ENCODE data around the gene SGO2.
A peak's percentile ranks its signal among the peaks of the same experiment; 100 is the strongest.

Gene SGO2

GRCh38 chr2:200525882-200526651 is at the start of gene SGO2:
TSS of gene SGO2 (plus strand) at chr2:200526207. CDS start at chr2:200532976, 6,769 bp downstream.
- DNase-seq (ENCODE audit: low read depth) = peak; percentile 91

- no peak for DNase-seq (ENCODE audit: low read depth)
Observed at GRCh38 chr2:200476836-200477235, 49.2 kb upstream of the SGO2 start.

GRCh38 chr2:200477667-200478131 is 48.3 kb upstream of the SGO2 start:
- DNase-seq (ENCODE audit: low read depth) = no peak

DNA sequence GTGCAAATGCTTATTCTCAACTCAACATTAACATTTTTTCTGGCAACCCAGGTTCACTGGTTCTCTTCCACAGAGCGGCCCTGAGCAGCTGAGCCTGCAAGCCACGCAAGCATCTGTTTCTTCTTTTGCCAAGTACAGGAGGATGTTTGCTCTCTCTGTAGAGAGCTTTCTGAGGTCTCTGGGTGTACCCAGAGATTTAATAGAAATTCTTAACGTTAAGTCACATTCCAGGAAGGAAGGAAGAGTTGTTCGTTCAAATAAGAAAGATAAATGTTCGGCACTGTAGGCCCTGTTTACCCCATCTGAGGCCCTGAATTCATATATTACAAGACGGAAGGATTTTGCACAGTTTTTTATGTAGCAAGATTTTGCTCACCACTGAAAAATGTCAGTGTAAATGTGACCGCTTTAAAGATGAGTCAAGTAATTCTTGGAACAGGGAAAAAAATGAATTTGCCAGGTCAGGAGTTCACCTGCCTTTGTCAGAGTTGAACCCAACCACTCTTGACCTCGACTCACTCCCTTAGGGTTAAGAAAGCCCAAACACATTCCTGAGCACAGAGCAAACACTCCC is 46.2 kb upstream of the SGO2 start:
- DNase-seq (ENCODE audit: low read depth) = no peak

DNA sequence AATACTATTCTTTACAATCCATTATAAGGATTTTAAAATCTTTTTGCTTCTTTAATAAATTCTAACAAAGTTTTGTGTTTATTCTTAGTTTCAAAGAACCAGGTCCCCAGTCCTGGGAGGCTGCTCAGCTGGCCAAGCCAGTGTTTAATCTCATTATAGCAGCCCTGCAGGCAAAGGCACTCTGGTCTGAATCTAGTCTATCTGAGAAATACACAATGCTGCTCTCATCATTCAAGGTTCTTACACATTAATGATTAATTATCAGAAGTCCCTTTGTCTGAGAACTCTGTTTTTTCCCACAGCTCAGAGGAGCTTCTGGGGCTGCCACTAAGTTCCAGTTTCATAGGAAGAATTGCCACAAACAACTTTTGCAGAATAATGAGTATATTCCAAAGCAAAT is 43.8 kb upstream of the SGO2 start:
- no peak for DNase-seq (ENCODE audit: low read depth)

- DNase-seq (ENCODE audit: low read depth) = no peak
Observed at GRCh38 chr2:200483729-200484198, 42.2 kb upstream of the SGO2 start.

DNA sequence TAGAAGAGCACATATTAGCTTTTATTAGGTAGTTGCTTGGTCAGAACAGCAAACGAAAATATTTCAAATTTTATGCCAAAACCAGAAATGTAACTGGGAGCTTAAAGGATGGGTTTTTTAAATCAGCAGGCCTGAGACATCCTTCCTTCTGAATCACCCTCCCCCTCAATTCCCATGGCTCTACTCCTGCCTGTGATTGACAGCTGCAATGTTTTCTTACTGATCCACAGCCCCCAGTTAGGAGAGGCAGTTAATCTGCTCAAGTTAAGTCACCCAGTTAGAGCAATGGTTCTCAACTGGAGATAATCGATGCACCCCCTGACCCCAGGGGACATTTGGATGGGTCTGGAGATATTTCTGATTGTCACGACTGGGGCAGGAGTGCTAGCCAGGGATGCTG is 41.1 kb upstream of the SGO2 start:
- no peak for DNase-seq (ENCODE audit: low read depth)

DNA sequence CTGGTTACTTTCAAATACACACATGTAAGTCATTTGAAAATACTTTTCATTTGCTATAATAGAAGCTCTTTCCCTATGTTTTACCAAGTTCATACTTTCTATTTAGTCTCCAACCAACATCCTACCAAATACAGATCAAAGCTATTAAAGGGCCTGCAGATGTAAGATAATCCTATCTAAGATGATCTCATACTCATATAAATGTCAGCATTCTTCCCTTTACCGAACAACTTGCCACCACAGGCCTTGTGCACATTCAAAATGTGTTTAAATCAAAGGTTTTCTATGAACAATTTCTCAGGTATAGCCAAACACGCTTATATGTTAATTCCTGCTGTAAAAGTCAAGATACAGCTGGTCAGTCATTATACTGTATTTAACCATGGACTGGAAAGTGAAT is 39.5 kb upstream of the SGO2 start:
- no peak for DNase-seq (ENCODE audit: low read depth)

- no peak for DNase-seq (ENCODE audit: low read depth)
Observed at GRCh38 chr2:200488169-200488568, 37.8 kb upstream of the SGO2 start.

DNA sequence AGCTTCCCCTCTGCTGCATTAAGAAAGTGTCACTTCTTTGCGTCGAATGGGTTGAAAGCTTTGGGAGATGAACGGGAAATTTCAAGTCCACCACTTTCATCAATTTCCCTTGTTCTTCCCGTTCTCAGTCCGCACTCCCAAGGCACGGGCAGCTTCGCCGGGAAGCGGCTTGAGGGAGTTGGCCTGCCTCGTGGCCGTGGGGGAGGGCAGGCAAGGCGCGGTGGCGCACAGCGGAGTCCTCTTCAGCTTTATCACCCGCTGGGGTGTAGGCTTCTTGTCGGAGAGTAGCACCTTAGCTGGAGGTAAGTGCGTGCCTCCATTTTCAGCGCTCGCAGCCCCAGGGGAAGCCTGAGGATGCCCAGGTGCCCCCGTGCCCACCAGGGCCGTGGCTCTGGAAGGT is 36.0 kb upstream of the SGO2 start:
- DNase-seq (ENCODE audit: low read depth) = no peak

DNA sequence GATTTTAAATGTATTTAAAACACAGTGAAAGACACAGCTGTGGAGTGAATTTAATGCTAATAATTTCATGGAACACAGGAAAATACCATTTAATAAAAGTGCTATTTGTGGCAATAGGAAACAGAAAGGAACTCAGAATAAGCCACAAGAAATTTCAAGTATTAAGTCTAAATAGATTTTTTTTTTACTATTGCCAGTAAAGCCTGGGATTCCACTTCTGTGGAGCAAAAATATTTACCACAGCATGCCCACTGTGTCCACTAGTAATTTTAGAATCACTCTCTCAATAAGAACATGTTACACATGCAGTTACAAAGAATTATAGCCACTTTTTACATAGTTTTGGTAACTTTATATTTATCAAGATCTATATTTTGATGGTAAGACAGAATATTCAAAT is 33.4 kb upstream of the SGO2 start:
- no peak for DNase-seq (ENCODE audit: low read depth)

GRCh38 chr2:200494048-200494447 is 32.0 kb upstream of the SGO2 start:
- no peak for DNase-seq (ENCODE audit: low read depth)

DNA sequence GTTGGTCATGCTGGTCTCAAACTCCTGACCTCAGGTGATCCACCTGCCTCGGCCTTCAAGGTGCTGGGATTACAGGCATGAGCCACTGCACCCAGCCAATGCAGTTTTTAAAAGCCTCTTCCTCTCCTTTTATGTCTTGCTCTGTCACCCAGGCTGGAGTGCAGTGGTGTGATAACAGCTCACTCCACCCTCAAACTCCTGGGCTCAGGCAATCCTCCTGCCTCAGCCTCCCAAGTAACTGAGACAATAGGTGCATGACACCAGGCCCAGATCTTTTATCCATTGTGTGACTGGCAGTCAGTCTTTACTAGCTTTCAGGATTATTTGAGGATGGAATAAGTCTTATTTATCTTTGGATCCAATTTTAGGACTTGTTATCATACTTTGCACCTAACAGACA is 29.3 kb upstream of the SGO2 start:
- DNase-seq (ENCODE audit: low read depth) = no peak

- no peak for DNase-seq (ENCODE audit: low read depth)
Observed at GRCh38 chr2:200498402-200499162, 27.4 kb upstream of the SGO2 start.

DNA sequence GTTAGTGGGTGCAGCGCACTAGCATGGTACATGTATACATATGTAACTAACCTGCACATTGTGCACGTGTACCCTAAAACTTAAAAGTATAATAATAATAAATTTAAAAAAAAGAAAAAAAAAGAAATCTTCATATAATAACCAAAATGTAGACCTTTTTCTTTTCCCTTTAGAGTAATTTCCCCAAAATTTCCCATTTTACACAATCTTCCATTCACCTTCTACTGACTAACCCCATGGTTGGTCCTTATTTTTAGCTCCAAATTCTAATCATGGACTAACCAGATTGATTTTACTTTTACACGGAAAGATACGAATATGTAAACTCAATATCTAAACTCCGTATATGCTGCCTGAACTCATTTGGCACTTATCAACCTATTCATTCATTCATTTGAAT is 23.8 kb upstream of the SGO2 start:
- DNase-seq (ENCODE audit: low read depth) = no peak

- DNase-seq (ENCODE audit: low read depth) = no peak
Observed at GRCh38 chr2:200506679-200507078, 19.3 kb upstream of the SGO2 start.

- DNase-seq (ENCODE audit: low read depth) = no peak
Observed at GRCh38 chr2:200507179-200507578, 18.8 kb upstream of the SGO2 start.

DNA sequence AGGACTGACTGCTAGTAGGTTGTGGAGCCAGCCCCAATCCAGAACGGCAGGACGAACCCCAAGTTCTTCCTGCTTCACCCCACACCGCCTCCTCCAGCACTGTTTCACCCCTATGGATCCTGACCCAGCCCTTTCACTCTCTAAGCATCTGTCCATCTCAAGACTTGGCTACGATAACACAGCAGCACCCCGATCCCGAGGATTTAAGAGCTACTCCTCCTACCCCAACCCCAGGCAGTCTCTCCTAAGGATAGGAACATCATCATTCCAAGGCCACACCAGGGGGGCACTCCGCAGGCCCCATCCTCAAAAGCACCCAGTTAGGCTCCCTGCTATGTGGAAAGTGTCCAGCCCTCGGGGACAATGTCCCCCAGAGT is 16.8 kb upstream of the SGO2 start:
- no peak for DNase-seq (ENCODE audit: low read depth)

DNA sequence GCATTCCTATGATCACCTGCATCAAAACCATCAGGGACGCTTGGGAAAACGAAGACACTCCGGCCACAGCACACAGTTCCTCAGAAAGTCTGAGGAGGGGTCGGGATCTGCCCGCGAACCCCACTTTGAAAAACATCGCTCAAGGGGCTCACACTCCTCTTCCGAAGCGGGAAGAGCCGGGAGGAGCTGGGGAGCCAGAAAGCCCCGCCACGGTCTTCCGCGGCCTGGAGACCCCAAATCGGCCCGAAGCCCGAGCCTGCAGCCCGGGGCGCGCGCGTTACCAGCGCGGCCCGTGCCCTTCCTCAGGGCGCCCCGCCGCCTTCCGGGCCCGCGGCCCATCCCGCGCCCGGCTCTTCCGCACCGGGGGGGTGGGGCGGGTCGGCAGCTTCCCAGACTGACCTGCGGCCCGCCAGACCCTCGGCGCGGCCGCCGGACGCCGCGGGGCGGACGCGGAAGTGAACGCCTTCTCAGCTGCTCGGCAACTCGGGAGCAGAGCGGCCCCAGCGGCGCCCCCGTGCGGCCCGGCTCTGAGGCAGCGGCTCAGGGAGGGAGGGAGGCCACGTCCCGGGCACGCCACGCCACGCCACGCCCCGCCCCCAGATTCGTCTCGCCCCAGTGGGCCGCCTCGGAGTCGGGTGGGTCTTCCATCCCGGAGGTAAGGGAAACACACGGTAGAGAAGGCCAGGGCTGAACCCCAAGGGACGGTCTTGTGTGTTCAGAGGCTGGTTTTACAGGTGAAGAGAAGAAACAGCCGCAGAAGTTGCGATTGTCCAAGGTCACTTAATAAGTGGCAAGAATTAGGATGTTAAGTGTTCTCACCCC is 16.2 kb upstream of the SGO2 start, which contains the start of gene KCTD18:
KCTD18 (minus strand) TSS at position 457 of the 822 bp plus-strand sequence. CDS start 3,052 bp downstream, outside the sequence.
- DNase-seq (ENCODE audit: low read depth) = peak; percentile 88

DNA sequence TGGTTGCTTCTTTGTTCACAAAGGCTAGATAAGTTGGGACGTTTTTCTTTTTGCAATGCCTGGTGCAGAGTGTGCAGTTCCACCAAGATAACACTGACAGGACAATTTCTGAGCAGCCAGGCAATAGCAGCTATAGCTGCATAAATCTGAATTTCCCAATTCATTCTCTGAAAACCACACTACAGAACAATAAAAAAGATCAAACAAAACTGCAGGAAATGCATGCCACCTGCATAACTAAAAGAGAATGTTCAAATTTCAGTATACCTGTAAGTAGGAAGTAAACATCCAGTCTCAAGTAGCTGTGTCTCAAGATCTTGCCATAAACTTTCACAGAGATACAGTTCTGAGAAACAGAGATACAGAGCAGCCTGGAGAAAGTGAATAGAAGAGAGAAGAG is 10.9 kb upstream of the SGO2 start:
- no peak for DNase-seq (ENCODE audit: low read depth)

DNA sequence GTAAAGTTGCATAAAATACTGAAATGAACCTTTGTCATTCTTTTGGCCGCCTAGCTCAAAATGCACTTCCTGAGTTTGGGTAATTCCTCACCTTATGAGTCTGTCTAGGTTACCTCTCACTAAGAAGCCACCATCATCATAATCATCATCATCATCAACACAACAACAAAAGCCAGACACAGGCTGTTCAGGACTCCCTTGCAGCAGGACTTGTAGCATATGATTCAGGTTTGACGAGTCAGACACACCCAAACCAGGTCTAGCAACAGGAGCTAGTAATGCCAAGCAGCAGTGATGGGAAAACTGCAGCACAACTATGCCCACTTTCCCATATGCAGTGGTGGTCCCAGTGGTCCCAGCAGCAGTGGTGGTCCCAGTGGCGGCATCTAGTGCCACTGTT is 2.8 kb upstream of the SGO2 start:
- no peak for DNase-seq (ENCODE audit: low read depth)

- no peak for DNase-seq (ENCODE audit: low read depth)
Observed at GRCh38 chr2:200523604-200524003, 2.4 kb upstream of the SGO2 start.
